Epithelial cell of esophagus (primary cell): ENCODE results near the gene DDAH2.

Source experiments
- DNase-seq: peaks from one replicate; pipeline ENCODE4 v3.0.0; 2010; ENCODE audit warnings: low read depth
- H3K4me3 ChIP-seq: 2 replicates; pipeline ENCODE4 v1.5.1; 2011; ENCODE audit warnings: mild to moderate bottlenecking, low read length, control low read depth
- CTCF ChIP-seq: IDR thresholded peaks from 2 replicates; pipeline ENCODE4 v1.5.1; 2011; ENCODE audit warnings: low read depth, mild to moderate bottlenecking, low read length, control low read depth, inconsistent platforms; ENCODE audit not compliant: insufficient read depth; ENCODE audit errors: missing control alignments

The DDAH2 gene

GRCh38 chr6:31727034-31727716 is 1.9 kb downstream of the DDAH2 start:
- H3K4me3 ChIP-seq, result no peak overlapping the region
- TF ChIP-seq CTCF, result no peak
- DNase-seq, result no peak

- no peak overlapping the region for H3K4me3 ChIP-seq
- no peak for TF ChIP-seq CTCF
- peak; percentile 16 for DNase-seq
Observed at GRCh38 chr6:31725502-31726350, 3.4 kb downstream of the DDAH2 start.

GRCh38 chr6:31723980-31724691 is 5.0 kb downstream of the DDAH2 start:
- H3K4me3 ChIP-seq, result no peak overlapping the region
- TF ChIP-seq CTCF, result no peak
- no peak for DNase-seq

- H3K4me3 ChIP-seq, result no peak within 1 kb of the TSS
- no peak for TF ChIP-seq CTCF
- DNase-seq, result no peak
Observed at GRCh38 chr6:31723245-31723979, 5.7 kb downstream of the DDAH2 start, which contains the start of gene MPIG6B. Gene MPIG6B, plus strand, starts transcription at chr6:31723373. Its CDS starts 11 bp downstream, at chr6:31723384.

GRCh38 chr6:31722173-31722572 is 6.9 kb downstream of the DDAH2 start:
- TF ChIP-seq CTCF, result no peak
- no peak for DNase-seq
- H3K4me3 ChIP-seq, result no peak overlapping the region

- no peak for DNase-seq
- H3K4me3 ChIP-seq, result no peak within 1 kb of the TSS
- TF ChIP-seq CTCF, result no peak
Observed at GRCh38 chr6:31721351-31722020, 7.6 kb downstream of the DDAH2 start, which contains the start of gene LY6G6C. Gene LY6G6C, minus strand, starts transcription at chr6:31721746. Its CDS starts 67 bp downstream, at chr6:31721679.
